DOHH2 (cell line): Measurements from ENCODE around the gene GPR15LG.

Experiments
- CTCF ChIP-seq: fragments of 200-600 bp; sonication (generic); IDR thresholded peaks from one replicate; pipeline ENCODE4 v1.5.1; 2014; ENCODE audit warnings: antibody characterized with exemption, mild to moderate bottlenecking, low read depth, low read length; ENCODE audit not compliant: poor library complexity, severe bottlenecking
- EZH2phosphoT487 ChIP-seq: fragments of 200-600 bp; sonication (generic); IDR thresholded peaks from 2 replicates; pipeline ENCODE4 v1.6.1; 2017; ENCODE audit warnings: borderline replicate concordance, mild to moderate bottlenecking, antibody characterized with exemption, low read length, moderate library complexity, mixed read lengths

- TF ChIP-seq CTCF = no peak
- TF ChIP-seq EZH2phosphoT487 = no peak
Observed at GRCh38 chr10:84156768-84157167, 16.8 kb upstream of the GPR15LG start.
